Left colon (tissue), 2 donors: ENCODE results near the gene APCDD1. TPM values are rescaled to one million over a fixed set of nuclear protein-coding genes. Genes with fewer than 3 reads are reported as not detected.

Experiments
- ATAC-seq: fragments of 200-7000 bp; cut with Tn5 transposase; one replicate; pipeline ENCODE4 v1.9.1; 2020; ENCODE audit warnings: mild to moderate bottlenecking, moderate library complexity
- DNase-seq, 2 donors: peaks; one replicate each; pipeline ENCODE4 v3.0.0-alpha.2; 2020
- intact Hi-C, 2 donors: fragments of 100-400 bp; cut with DNase I in 1 of 2; cut with micrococcal nuclease in 1 of 2; formaldehyde crosslinking; loops; one replicate each; pipeline versions ENCODE4 v1.11.2 to v1.14.0; 2022; cut with DNase I, micrococcal nuclease
- total RNA-seq, 2 donors: library from RNA; stranded (reverse); fragmentation: NEBNext Ultra II Directional; extraction: Animal tissue kit (Norgen Biotek cat#: 25700); gene quantifications; one replicate each; pipeline ENCODE4 v1.2.1, GENCODE V29; 2021
- donor health status: DM: no; HTN: no; CAD: no.
- donor health status: DM: yes; HTN: yes; CAD: no.

APCDD1 gene
- total RNA-seq, 2 donors from 2014 or later = 5.2 to 8.3 TPM

GRCh38 chr18:10424585-10425307 lies 29.7 kb upstream of the APCDD1 start:
- no peak for ATAC-seq
- intact Hi-C loops = no loop called here
- DNase-seq = no peak

GRCh38 chr18:10430677-10431076 lies 23.8 kb upstream of the APCDD1 start:
- intact Hi-C loops = no loop called here
- ATAC-seq (no peak), DNase-seq (no peak)

GRCh38 chr18:10431680-10432079 lies 22.8 kb upstream of the APCDD1 start:
- DNase-seq (no peak), ATAC-seq (no peak)
- intact Hi-C loops = no loop called here

GRCh38 chr18:10432781-10433180 lies 21.7 kb upstream of the APCDD1 start:
- no peak for ATAC-seq
- no peak for DNase-seq
- intact Hi-C loops = no loop called here

GRCh38 chr18:10436160-10436559 lies 18.3 kb upstream of the APCDD1 start:
- DNase-seq (no peak), ATAC-seq (no peak)
- intact Hi-C loops = no loop called here

GRCh38 chr18:10437837-10438236 lies 16.6 kb upstream of the APCDD1 start:
- ATAC-seq = no peak
- intact Hi-C loops = no loop called here
- DNase-seq = no peak

GRCh38 chr18:10439898-10440297 lies 14.5 kb upstream of the APCDD1 start:
- ATAC-seq (no peak), DNase-seq (no peak)
- intact Hi-C loops = no loop called here

- DNase-seq (no peak), ATAC-seq (no peak)
- intact Hi-C loops = no loop called here
Observed at GRCh38 chr18:10440884-10441283, 13.6 kb upstream of the APCDD1 start.

GRCh38 chr18:10441472-10441871 lies 13.0 kb upstream of the APCDD1 start:
- no peak for DNase-seq
- no peak for ATAC-seq
- intact Hi-C loops = no loop called here

GRCh38 chr18:10442551-10442971 lies 11.9 kb upstream of the APCDD1 start:
- DNase-seq = no peak
- no peak for ATAC-seq
- intact Hi-C loops = no loop called here

GRCh38 chr18:10443001-10443400 lies 11.4 kb upstream of the APCDD1 start:
- intact Hi-C loops = no loop called here
- DNase-seq (no peak), ATAC-seq (no peak)

GRCh38 chr18:10444314-10445006 lies 10.0 kb upstream of the APCDD1 start:
- DNase-seq = no peak
- ATAC-seq = no peak
- intact Hi-C loops = no loop called here

GRCh38 chr18:10449396-10449795 lies 5.0 kb upstream of the APCDD1 start:
- DNase-seq = no peak
- no peak for ATAC-seq
- intact Hi-C loops = no loop called here

- no peak for ATAC-seq
Observed at GRCh38 chr18:10450986-10451385, 3.4 kb upstream of the APCDD1 start.

GRCh38 chr18:10453261-10453805 lies 1.1 kb upstream of the APCDD1 start:
- no peak for DNase-seq
- no peak for ATAC-seq
- intact Hi-C loops = no loop called here

More at GRCh38 chr18:10450986-10451385, 3.4 kb upstream of the APCDD1 start:
- intact Hi-C loops = no loop called here
- DNase-seq = no peak

GRCh38 chr18:10454681-10455557 lies 484 bp downstream of the APCDD1 start:
- intact Hi-C loops = no loop called here
- ATAC-seq (peak; percentile 45), DNase-seq (peak in 1 of 2 donors; percentile 28)

- intact Hi-C loops = no loop called here
- ATAC-seq = no peak
- no peak for DNase-seq
Observed at GRCh38 chr18:10455726-10456453, 1.5 kb downstream of the APCDD1 start.

GRCh38 chr18:10456718-10457117 lies 2.3 kb downstream of the APCDD1 start:
- ATAC-seq (no peak), DNase-seq (no peak)
- intact Hi-C loops = no loop called here

- DNase-seq = no peak
- ATAC-seq = no peak
- intact Hi-C loops = no loop called here
Observed at GRCh38 chr18:10457128-10457527, 2.7 kb downstream of the APCDD1 start.
